22Rv1 (cell line): ENCODE results near the gene MINDY3.

Experiments
- ZFX ChIP-seq: fragments of 450-650 bp; IDR thresholded peaks from 2 replicates; pipeline ENCODE4 v1.6.1; 2017; ENCODE audit warnings: antibody characterized with exemption, borderline replicate concordance
- TF ChIP-seq, protein P1 (sequence below): fragments of 450-650 bp; IDR thresholded peaks from 2 replicates; pipeline ENCODE4 v1.5.1; 2017; ENCODE audit warnings: mild to moderate bottlenecking

- TF ChIP-seq, protein P1, sequence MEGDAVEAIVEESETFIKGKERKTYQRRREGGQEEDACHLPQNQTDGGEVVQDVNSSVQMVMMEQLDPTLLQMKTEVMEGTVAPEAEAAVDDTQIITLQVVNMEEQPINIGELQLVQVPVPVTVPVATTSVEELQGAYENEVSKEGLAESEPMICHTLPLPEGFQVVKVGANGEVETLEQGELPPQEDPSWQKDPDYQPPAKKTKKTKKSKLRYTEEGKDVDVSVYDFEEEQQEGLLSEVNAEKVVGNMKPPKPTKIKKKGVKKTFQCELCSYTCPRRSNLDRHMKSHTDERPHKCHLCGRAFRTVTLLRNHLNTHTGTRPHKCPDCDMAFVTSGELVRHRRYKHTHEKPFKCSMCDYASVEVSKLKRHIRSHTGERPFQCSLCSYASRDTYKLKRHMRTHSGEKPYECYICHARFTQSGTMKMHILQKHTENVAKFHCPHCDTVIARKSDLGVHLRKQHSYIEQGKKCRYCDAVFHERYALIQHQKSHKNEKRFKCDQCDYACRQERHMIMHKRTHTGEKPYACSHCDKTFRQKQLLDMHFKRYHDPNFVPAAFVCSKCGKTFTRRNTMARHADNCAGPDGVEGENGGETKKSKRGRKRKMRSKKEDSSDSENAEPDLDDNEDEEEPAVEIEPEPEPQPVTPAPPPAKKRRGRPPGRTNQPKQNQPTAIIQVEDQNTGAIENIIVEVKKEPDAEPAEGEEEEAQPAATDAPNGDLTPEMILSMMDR = no peak
- no peak for TF ChIP-seq ZFX
Observed at GRCh38 chr10:15852111-15852557, 8.2 kb downstream of the MINDY3 start.
